Measurements from ENCODE around the gene CHRNA10. TPM values are rescaled to one million over a fixed set of nuclear protein-coding genes. Genes with fewer than 3 reads are reported as not detected.

CHRNA10 gene
- total and polyA plus RNA-seq, 10 of the 15 experiments (the other 5 are each of a cell fraction or from before 2014, with no cell fraction given), result 0.14 to 1.5 (median 0.57) TPM

GRCh38 chr11:3659595-3660515, 11.3 kb downstream of the CHRNA10 start:
- FAIRE-seq (no peak), DNase-seq (ENCODE audit: low read depth, low spot score) (no peak), ATAC-seq (no peak)
- POLR2A ChIA-PET, result no interaction called here
- intact Hi-C loops (cut with micrococcal nuclease; ENCODE audit: unreplicated experiment) (no loop called here), in situ Hi-C loops (cut with MboI) (no loop called here)
- Histone ChIP-seq H3K27me3 (replicated peaks in 1 of 2; ENCODE audit: control insufficient read depth in 2 of 2, insufficient read depth in 2 of 2, low read length in 1 of 2) (no peaks in the 10 kb centered on the region), H3K4me3 (no peak overlapping the region), H3K79me2 (ENCODE audit: control insufficient read depth, insufficient read depth, low read length) (no peaks in the 10 kb centered on the region), H4K20me1 (ENCODE audit: control insufficient read depth, insufficient read depth) (no peaks in the 10 kb centered on the region), H3K4me1 (ENCODE audit: control insufficient read depth, insufficient read depth, low read length) (no peaks in the 10 kb centered on the region), H3K4me2 (ENCODE audit: control insufficient read depth, insufficient read depth) (no peak overlapping the region), H3K9ac (ENCODE audit: control insufficient read depth, insufficient read depth, low read length) (no peak overlapping the region), H3K27ac (ENCODE audit: control insufficient read depth, insufficient read depth) (no peak overlapping the region), H3K36me3 (ENCODE audit: control insufficient read depth in 2 of 2, insufficient read depth in 2 of 2, low read length in 1 of 2) (no peaks in the 10 kb centered on the region), H3K9me3 (replicated peaks; ENCODE audit: control insufficient read depth, insufficient read depth, low read length) (no peaks in the 10 kb centered on the region), H2AFZ (ENCODE audit: control insufficient read depth, low read depth, low read length) (no peak overlapping the region)
- CTCF ChIA-PET, result no interaction called here
- 63% methylated on average over 33 of the region's 33 CpGs for WGBS (ENCODE audit: insufficient coverage, insufficient replicate concordance, low lambda C conversion rate, missing lambda C conversion rate)
- no TSS peak for BruUV-seq (replicated peaks)
- TF ChIP-seq RAD21 (IDR thresholded peaks at IDR 0.05; ENCODE audit: insufficient read depth, low read depth, low read length) (no peak), JUNB (IDR thresholded peaks at IDR 0.05) (no peak), CHD1 (IDR thresholded peaks at IDR 0.05; ENCODE audit: low read depth, low read length) (no peak), PRDM15 (CRISPR knock-in tag; IDR thresholded peaks at IDR 0.05) (no peak), RCOR1 (conservative IDR thresholded peaks at IDR 0.05; ENCODE audit: low read depth, low read length) (no peak), CTCF (IDR thresholded peaks at IDR 0.05 in 2 of 3, conservative IDR thresholded peaks at IDR 0.05 in 1 of 3; ENCODE audit: control insufficient read depth in 2 of 3, extremely low read depth in 1 of 3, insufficient read depth in 1 of 3, low read depth in 3 of 3, low read length in 3 of 3) (no peak), ETV6 (conservative IDR thresholded peaks at IDR 0.05 in 1 of 2, IDR thresholded peaks at IDR 0.05 in 1 of 2; ENCODE audit: borderline replicate concordance in 1 of 2, low read depth in 1 of 2) (no peak), PKNOX1 (IDR thresholded peaks at IDR 0.05) (no peak), SPI1 (IDR thresholded peaks at IDR 0.05; ENCODE audit: borderline replicate concordance, insufficient read depth, low read depth, low read length) (no peak), PML (IDR thresholded peaks at IDR 0.05; ENCODE audit: low read length) (no peak), LARP7 (IDR thresholded peaks at IDR 0.05) (no peak), RB1 (IDR thresholded peaks at IDR 0.05; ENCODE audit: borderline replicate concordance) (no peak), MLLT1 (IDR thresholded peaks at IDR 0.05) (no peak)
- SMC1A ChIA-PET (ENCODE audit: uncharacterized antibody, unreplicated experiment), result no interaction called here
- RAD21 ChIA-PET (ENCODE audit: unreplicated experiment), result no interaction called here

Measured in GM12878 (cell line).